Keratinocyte (primary cell): ENCODE data around the gene CFAP299. TPM values are rescaled to one million over a fixed set of nuclear protein-coding genes. Genes with fewer than 3 reads are reported as not detected.

Experiments
- DNase-seq: peaks from one replicate; pipeline ENCODE4 v3.0.0-alpha.2; 2011; ENCODE audit warnings: low read depth, missing footprints, low spot score
- FAIRE-seq: peaks from 2 replicates; lab custom pipeline; 2011; peaks lifted over from hg19 to GRCh38; lab: Jason Lieb, UNC
- H2AFZ ChIP-seq: 2 replicates; pipeline ENCODE4 v1.6.0; 2012; ENCODE audit warnings: low read length, control low read depth, inconsistent platforms; ENCODE audit not compliant: control insufficient read depth
- H3K27ac ChIP-seq: 2 replicates; pipeline ENCODE4 v1.5.1; 2011; ENCODE audit warnings: low read length; ENCODE audit not compliant: control insufficient read depth, insufficient read depth
- H3K27me3 ChIP-seq: 3 replicates; pipeline ENCODE4 v1.6.0; 2011; ENCODE audit warnings: low read length; ENCODE audit not compliant: control insufficient read depth, insufficient read depth; ENCODE audit errors: extremely low read depth
- H3K36me3 ChIP-seq, 2 experiments: 2 replicates in 1 of 2; 3 replicates in 1 of 2; pipeline ENCODE4 v1.5.1; 2011; ENCODE audit warnings: low read length in 2 of 2, mild to moderate bottlenecking in 1 of 2; ENCODE audit not compliant: control insufficient read depth in 2 of 2, insufficient read depth in 2 of 2; ENCODE audit errors: extremely low read depth in 1 of 2
- H3K4me1 ChIP-seq: 3 replicates; pipeline ENCODE4 v1.5.1; 2011; ENCODE audit warnings: low read length; ENCODE audit not compliant: control insufficient read depth, insufficient read depth; ENCODE audit errors: extremely low read depth
- H3K4me2 ChIP-seq: 3 replicates; pipeline ENCODE4 v1.6.0; 2011; ENCODE audit warnings: low read depth, low read length; ENCODE audit not compliant: control insufficient read depth, insufficient read depth; ENCODE audit errors: extremely low read depth
- H3K4me3 ChIP-seq, 3 experiments: fragments of 200-600 bp in 1 of 3; sonication (generic) in 1 of 3; 2 replicates in 2 of 3; 3 replicates in 1 of 3; pipeline ENCODE4 v1.5.1; 2011 to 2016; ENCODE audit warnings: low read length in 3 of 3, mild to moderate bottlenecking in 3 of 3, control low read depth in 2 of 3, inconsistent platforms in 1 of 3, low read depth in 1 of 3, mixed read lengths in 1 of 3, mixed run types in 1 of 3, moderate library complexity in 1 of 3; ENCODE audit not compliant: control insufficient read depth in 2 of 3, insufficient read depth in 2 of 3; ENCODE audit errors: extremely low read depth in 1 of 3
- H3K79me2 ChIP-seq: 2 replicates; pipeline ENCODE4 v1.6.0; 2012; ENCODE audit warnings: low read length; ENCODE audit not compliant: control insufficient read depth, insufficient read depth
- H3K9ac ChIP-seq: 3 replicates; pipeline ENCODE4 v1.6.0; 2011; ENCODE audit warnings: low read length; ENCODE audit not compliant: control insufficient read depth, insufficient read depth; ENCODE audit errors: extremely low read depth
- H3K9me1 ChIP-seq: 3 replicates; pipeline ENCODE4 v1.6.0; 2011; ENCODE audit warnings: low read length; ENCODE audit not compliant: control insufficient read depth, insufficient read depth; ENCODE audit errors: extremely low read depth
- H3K9me3 ChIP-seq: 2 replicates; pipeline ENCODE4 v1.5.1; 2012; ENCODE audit warnings: low read depth, low read length; ENCODE audit not compliant: control insufficient read depth
- H4K20me1 ChIP-seq: 3 replicates; pipeline ENCODE4 v1.6.0; 2011; ENCODE audit warnings: low read length; ENCODE audit not compliant: control insufficient read depth, insufficient read depth; ENCODE audit errors: extremely low read depth
- EZH2 ChIP-seq: IDR thresholded peaks from one replicate; pipeline ENCODE4 v1.6.1; 2012; ENCODE audit warnings: inconsistent platforms, mild to moderate bottlenecking, low read length, moderate library complexity
- dilution Hi-C: fragments of 300-500 bp; cut with MboI; formaldehyde crosslinking; loops from one replicate; pipeline ENCODE4 v1.7.0; 2020; ENCODE audit warnings: low sequenced_read_pairs; ENCODE audit not compliant: extremely low pct_ligation_motif_present
- polyA plus RNA-seq, 5 experiments: library from polyadenylated mRNA; depleted of rRNA in 3 of 5; stranded (reverse) in 3 of 5; stranded (forward) in 1 of 5; unstranded in 1 of 5; fragments of >200 nt; gene quantifications; 1 replicate in 1 of 5; 2 replicates in 3 of 5; 3 replicates in 1 of 5; pipeline versions ENCODE4 v1.2.1 to v1.2.3, GENCODE V29; 2011 to 2012; ENCODE audit warnings: missing spikeins in 2 of 5, low read depth in 1 of 5, low replicate concordance in 1 of 5
- TF ChIP-seq, protein P1 (sequence below), 3 experiments: IDR thresholded peaks in 1 of 3; conservative IDR thresholded peaks in 1 of 3; optimal IDR thresholded peaks in 1 of 3; 2 replicates in 2 of 3; 3 replicates in 1 of 3; pipeline versions ENCODE3 to v1.5.1; 2011; ENCODE audit warnings: low read length in 3 of 3, mild to moderate bottlenecking in 3 of 3, moderate library complexity in 2 of 3, control low read depth in 1 of 3, inconsistent platforms in 1 of 3; ENCODE audit not compliant: insufficient read depth in 2 of 3; ENCODE audit errors: extremely low read depth in 1 of 3

The CFAP299 gene
- polyA plus RNA-seq, 1 donor (not counting 4 experiments of a cell fraction or from before 2014, with no cell fraction given) = 0.14 TPM

DNA sequence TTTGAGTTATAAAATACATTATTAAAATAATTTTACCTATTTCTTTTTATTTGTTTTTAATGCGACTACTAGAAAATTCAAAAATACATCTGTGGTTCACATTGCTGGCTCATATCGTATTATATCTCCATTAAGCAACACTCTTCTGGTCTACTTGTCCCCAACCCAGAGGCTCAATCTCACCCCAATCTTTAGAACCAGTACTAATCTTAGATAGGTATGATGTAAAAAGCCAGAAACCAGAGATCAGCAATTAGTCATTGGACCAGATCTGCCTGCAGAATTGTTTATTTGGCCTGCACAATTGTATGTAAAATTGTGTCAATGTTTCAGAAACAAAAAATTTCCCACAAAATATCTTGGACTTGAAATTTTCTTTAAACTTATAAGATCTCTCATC lies 539.4 kb downstream of the CFAP299 start:
- Histone ChIP-seq H3K27ac (no peak overlapping the region), H3K27me3 (no peaks in the 10 kb centered on the region), H3K36me3 (no peaks in the 10 kb centered on the region), H3K4me3 (no peak overlapping the region), H3K9me1 (no peaks in the 10 kb centered on the region), H4K20me1 (no peaks in the 10 kb centered on the region), H3K4me2 (no peak overlapping the region), H3K9me3 (no peaks in the 10 kb centered on the region), H3K4me1 (no peaks in the 10 kb centered on the region), H3K79me2 (no peaks in the 10 kb centered on the region), H2AFZ (no peak overlapping the region), H3K9ac (no peak overlapping the region)
- dilution Hi-C loops = no loop called here
- FAIRE-seq (no peak), DNase-seq (no peak)
- TF ChIP-seq EZH2 = no peak
- TF ChIP-seq, protein P1, sequence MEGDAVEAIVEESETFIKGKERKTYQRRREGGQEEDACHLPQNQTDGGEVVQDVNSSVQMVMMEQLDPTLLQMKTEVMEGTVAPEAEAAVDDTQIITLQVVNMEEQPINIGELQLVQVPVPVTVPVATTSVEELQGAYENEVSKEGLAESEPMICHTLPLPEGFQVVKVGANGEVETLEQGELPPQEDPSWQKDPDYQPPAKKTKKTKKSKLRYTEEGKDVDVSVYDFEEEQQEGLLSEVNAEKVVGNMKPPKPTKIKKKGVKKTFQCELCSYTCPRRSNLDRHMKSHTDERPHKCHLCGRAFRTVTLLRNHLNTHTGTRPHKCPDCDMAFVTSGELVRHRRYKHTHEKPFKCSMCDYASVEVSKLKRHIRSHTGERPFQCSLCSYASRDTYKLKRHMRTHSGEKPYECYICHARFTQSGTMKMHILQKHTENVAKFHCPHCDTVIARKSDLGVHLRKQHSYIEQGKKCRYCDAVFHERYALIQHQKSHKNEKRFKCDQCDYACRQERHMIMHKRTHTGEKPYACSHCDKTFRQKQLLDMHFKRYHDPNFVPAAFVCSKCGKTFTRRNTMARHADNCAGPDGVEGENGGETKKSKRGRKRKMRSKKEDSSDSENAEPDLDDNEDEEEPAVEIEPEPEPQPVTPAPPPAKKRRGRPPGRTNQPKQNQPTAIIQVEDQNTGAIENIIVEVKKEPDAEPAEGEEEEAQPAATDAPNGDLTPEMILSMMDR (optimal IDR thresholded peaks at IDR 0.05 in 1 of 3, IDR thresholded peaks at IDR 0.05 in 1 of 3, conservative IDR thresholded peaks at IDR 0.05 in 1 of 3; ENCODE audit: extremely low read depth in 1 of 3, insufficient read depth in 2 of 3, low read length in 3 of 3) = no peak

DNA sequence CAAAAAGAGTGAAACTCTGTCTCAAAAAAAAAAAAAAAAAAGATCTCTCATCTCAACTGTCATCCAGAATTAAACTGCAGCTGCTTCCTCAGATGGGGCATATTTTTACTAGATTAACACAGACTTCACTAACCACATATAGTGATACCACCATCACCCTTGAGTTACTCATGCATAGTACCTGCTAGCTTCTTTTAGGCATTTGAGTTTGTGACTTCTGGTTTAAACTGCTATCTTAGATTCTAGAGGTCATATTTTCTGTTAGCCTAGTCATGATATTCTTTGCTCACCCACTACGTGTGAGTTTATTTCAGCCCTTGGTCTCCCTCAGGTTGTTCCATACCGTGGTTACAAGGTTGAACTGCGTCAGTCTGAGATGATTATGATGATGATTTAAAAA lies 540.1 kb downstream of the CFAP299 start:
- Histone ChIP-seq H3K36me3 (no peaks in the 10 kb centered on the region), H3K27me3 (no peaks in the 10 kb centered on the region), H3K9ac (no peak overlapping the region), H3K27ac (no peak overlapping the region), H3K9me3 (no peaks in the 10 kb centered on the region), H3K4me2 (no peak overlapping the region), H3K9me1 (no peaks in the 10 kb centered on the region), H3K79me2 (no peaks in the 10 kb centered on the region), H3K4me3 (no peak overlapping the region), H4K20me1 (no peaks in the 10 kb centered on the region), H2AFZ (no peak overlapping the region), H3K4me1 (no peaks in the 10 kb centered on the region)
- dilution Hi-C loops = no loop called here
- DNase-seq (no peak), FAIRE-seq (no peak)
- TF ChIP-seq, protein P1 (optimal IDR thresholded peaks at IDR 0.05 in 1 of 3, IDR thresholded peaks at IDR 0.05 in 1 of 3, conservative IDR thresholded peaks at IDR 0.05 in 1 of 3; ENCODE audit: extremely low read depth in 1 of 3, insufficient read depth in 2 of 3, low read length in 3 of 3) = no peak
- no peak for TF ChIP-seq EZH2
